Mesendoderm (in vitro differentiated cells): ENCODE measurements around the gene PCDH15.

Experiments used
- DNase-seq: peaks from one replicate; pipeline ENCODE4 v3.0.0; 2013
- H2AK5ac ChIP-seq: 2 replicates; pipeline ENCODE4 v1.6.1; 2013; ENCODE audit warnings: low read length, inconsistent platforms
- H2BK120ac ChIP-seq: 2 replicates; pipeline ENCODE4 v1.6.1; 2013; ENCODE audit warnings: low read depth, mild to moderate bottlenecking, low read length, moderate library complexity, mixed read lengths
- H2BK15ac ChIP-seq: replicated peaks from 2 replicates; pipeline ENCODE4 v1.6.1; 2013; ENCODE audit warnings: low read depth, mild to moderate bottlenecking, moderate library complexity
- H2BK5ac ChIP-seq: 2 replicates; pipeline ENCODE4 v1.6.1; 2013; ENCODE audit warnings: low read length, inconsistent platforms
- H3K18ac ChIP-seq: 2 replicates; pipeline ENCODE4 v1.6.1; 2013; ENCODE audit warnings: mild to moderate bottlenecking, low read length, mixed read lengths
- H3K23ac ChIP-seq: one replicate; pipeline ENCODE4 v1.6.1; 2013; ENCODE audit warnings: low read length
- H3K27ac ChIP-seq: 2 replicates; pipeline ENCODE4 v1.5.1; 2013; ENCODE audit warnings: low read depth, mild to moderate bottlenecking, inconsistent platforms, low read length, moderate library complexity
- H3K27me3 ChIP-seq: 2 replicates; pipeline ENCODE4 v1.6.1; 2013; ENCODE audit warnings: low read length, control low read depth, mild to moderate bottlenecking, inconsistent platforms; ENCODE audit not compliant: insufficient read depth, poor library complexity
- H3K36me3 ChIP-seq: 2 replicates; pipeline ENCODE4 v1.6.1; 2013; ENCODE audit warnings: low read length, inconsistent platforms; ENCODE audit not compliant: control insufficient read depth, insufficient read depth
- H3K4ac ChIP-seq: one replicate; pipeline ENCODE4 v1.6.1; 2013; ENCODE audit warnings: low read depth, mild to moderate bottlenecking, low read length, moderate library complexity
- H3K4me1 ChIP-seq: 2 replicates; pipeline ENCODE4 v1.6.1; 2013; ENCODE audit warnings: low read depth, low read length, inconsistent platforms; ENCODE audit not compliant: control insufficient read depth
- H3K4me2 ChIP-seq: 2 replicates; pipeline ENCODE4 v1.6.1; 2013; ENCODE audit warnings: low read length
- H3K4me3 ChIP-seq: 2 replicates; pipeline ENCODE4 v1.5.1; 2013; ENCODE audit warnings: mild to moderate bottlenecking, low read length
- H3K56ac ChIP-seq: one replicate; pipeline ENCODE4 v1.6.1; 2013; ENCODE audit warnings: low read length
- H3K79me1 ChIP-seq: 2 replicates; pipeline ENCODE4 v1.6.1; 2013; ENCODE audit warnings: low read length, inconsistent platforms
- H3K79me2 ChIP-seq: 2 replicates; pipeline ENCODE4 v1.6.1; 2013; ENCODE audit warnings: mild to moderate bottlenecking, low read length; ENCODE audit not compliant: control insufficient read depth, insufficient read depth
- H3K9ac ChIP-seq: 2 replicates; pipeline ENCODE4 v1.6.1; 2013; ENCODE audit warnings: low read length, inconsistent platforms
- H4K5ac ChIP-seq: one replicate; pipeline ENCODE4 v1.6.1; 2013; ENCODE audit warnings: low read length
- H4K8ac ChIP-seq: one replicate; pipeline ENCODE4 v1.6.1; 2013; ENCODE audit warnings: low read depth, mild to moderate bottlenecking, control low read depth, low read length, moderate library complexity
- WGBS: extraction: QIAGEN DNeasy Blood & Tissue Kit; methylation state at CpG from one replicate; pipeline ENCODE4 v1.1.7; 2013; ENCODE audit warnings: low lambda C conversion rate, missing lambda C conversion rate; ENCODE audit not compliant: insufficient coverage; ENCODE audit errors: extremely low coverage; 5-methylcytosine and 5-hydroxymethylcytosine counted together

The PCDH15 gene

GRCh38 chr10:54319341-54319740 lies 481.7 kb downstream of the PCDH15 start:
- Histone ChIP-seq H3K36me3 (no peaks in the 10 kb centered on the region), H3K79me1 (no peaks in the 10 kb centered on the region), H2BK5ac (no peak overlapping the region), H3K23ac (no peak overlapping the region), H3K4me3 (no peak overlapping the region), H2AK5ac (no peak overlapping the region), H3K9ac (no peak overlapping the region), H3K4me2 (no peak overlapping the region), H3K27me3 (no peaks in the 10 kb centered on the region), H4K8ac (no peak overlapping the region), H2BK120ac (no peak overlapping the region), H3K4ac (no peak overlapping the region), H4K5ac (no peak overlapping the region), H3K18ac (no peak overlapping the region), H3K4me1 (no peaks in the 10 kb centered on the region), H3K56ac (no peak overlapping the region), H3K79me2 (no peaks in the 10 kb centered on the region), H3K27ac (no peak overlapping the region), H2BK15ac (no peak overlapping the region)
- DNase-seq: no peak
- WGBS: no CpG with 5 or more reads among the region's 2 CpGs

GRCh38 chr10:54318470-54318869 lies 482.6 kb downstream of the PCDH15 start:
- Histone ChIP-seq H3K18ac (no peak overlapping the region), H3K23ac (no peak overlapping the region), H3K4me1 (no peaks in the 10 kb centered on the region), H3K9ac (no peak overlapping the region), H3K79me1 (no peaks in the 10 kb centered on the region), H3K36me3 (no peaks in the 10 kb centered on the region), H2BK5ac (no peak overlapping the region), H3K4me2 (no peak overlapping the region), H3K79me2 (no peaks in the 10 kb centered on the region), H3K56ac (no peak overlapping the region), H3K4ac (no peak overlapping the region), H4K5ac (no peak overlapping the region), H3K27me3 (no peaks in the 10 kb centered on the region), H2AK5ac (no peak overlapping the region), H2BK15ac (no peak overlapping the region), H3K4me3 (no peak overlapping the region), H3K27ac (no peak overlapping the region), H4K8ac (no peak overlapping the region), H2BK120ac (no peak overlapping the region)
- no CpG with 5 or more reads among the region's 1 CpG for whole genome bisulfite sequencing
- no peak for DNase-seq

GRCh38 chr10:54314430-54314829 lies 486.6 kb downstream of the PCDH15 start:
- H4K8ac ChIP-seq: no peak overlapping the region
- H3K4ac ChIP-seq: no peak overlapping the region
- no peaks in the 10 kb centered on the region for H3K79me2 ChIP-seq
- H2AK5ac ChIP-seq: no peak overlapping the region
- no peak overlapping the region for H3K9ac ChIP-seq
- H2BK15ac ChIP-seq: no peak overlapping the region
- no peak overlapping the region for H3K18ac ChIP-seq
- no peaks in the 10 kb centered on the region for H3K4me1 ChIP-seq
- H2BK5ac ChIP-seq: no peak overlapping the region
- no peak overlapping the region for H3K4me3 ChIP-seq
- H3K27ac ChIP-seq: no peak overlapping the region
- no peak for DNase-seq
- no peak overlapping the region for H3K56ac ChIP-seq
- H3K4me2 ChIP-seq: no peak overlapping the region
- H4K5ac ChIP-seq: no peak overlapping the region
- H3K79me1 ChIP-seq: no peaks in the 10 kb centered on the region
- no CpG with 5 or more reads among the region's 3 CpGs for WGBS
- H3K27me3 ChIP-seq: no peaks in the 10 kb centered on the region
- H3K36me3 ChIP-seq: no peaks in the 10 kb centered on the region
- H3K23ac ChIP-seq: no peak overlapping the region
- H2BK120ac ChIP-seq: no peak overlapping the region

GRCh38 chr10:54284526-54285193 lies 516.4 kb downstream of the PCDH15 start:
- no peak overlapping the region for H2BK5ac ChIP-seq
- no peak overlapping the region for H4K8ac ChIP-seq
- no peak overlapping the region for H3K56ac ChIP-seq
- no peak overlapping the region for H3K18ac ChIP-seq
- H2BK120ac ChIP-seq: no peak overlapping the region
- H3K79me1 ChIP-seq: no peaks in the 10 kb centered on the region
- H2AK5ac ChIP-seq: no peak overlapping the region
- no peak for DNase-seq
- WGBS: no CpG with 5 or more reads among the region's 2 CpGs
- H3K79me2 ChIP-seq: no peaks in the 10 kb centered on the region
- H3K36me3 ChIP-seq: no peaks in the 10 kb centered on the region
- no peak overlapping the region for H3K9ac ChIP-seq
- H3K23ac ChIP-seq: no peak overlapping the region
- no peaks in the 10 kb centered on the region for H3K4me1 ChIP-seq
- H3K4me2 ChIP-seq: no peak overlapping the region
- H2BK15ac ChIP-seq: no peak overlapping the region
- no peak overlapping the region for H3K27ac ChIP-seq
- no peaks in the 10 kb centered on the region for H3K27me3 ChIP-seq
- no peak overlapping the region for H3K4me3 ChIP-seq
- no peak overlapping the region for H4K5ac ChIP-seq
- H3K4ac ChIP-seq: no peak overlapping the region

GRCh38 chr10:54282012-54282411 lies 519.0 kb downstream of the PCDH15 start:
- no peak overlapping the region for H4K8ac ChIP-seq
- no peak overlapping the region for H3K4ac ChIP-seq
- H3K4me3 ChIP-seq: no peak overlapping the region
- H3K4me2 ChIP-seq: no peak overlapping the region
- no peak overlapping the region for H3K9ac ChIP-seq
- WGBS: no CpG with 5 or more reads among the region's 2 CpGs
- no peak overlapping the region for H4K5ac ChIP-seq
- H2BK5ac ChIP-seq: no peak overlapping the region
- H3K56ac ChIP-seq: no peak overlapping the region
- H2AK5ac ChIP-seq: no peak overlapping the region
- H3K79me1 ChIP-seq: no peaks in the 10 kb centered on the region
- H3K36me3 ChIP-seq: no peaks in the 10 kb centered on the region
- H3K27me3 ChIP-seq: no peaks in the 10 kb centered on the region
- H3K23ac ChIP-seq: no peak overlapping the region
- no peak overlapping the region for H2BK15ac ChIP-seq
- no peaks in the 10 kb centered on the region for H3K79me2 ChIP-seq
- H3K27ac ChIP-seq: no peak overlapping the region
- peak; percentile 8 for DNase-seq
- H3K18ac ChIP-seq: no peak overlapping the region
- H3K4me1 ChIP-seq: no peaks in the 10 kb centered on the region
- H2BK120ac ChIP-seq: no peak overlapping the region

- Histone ChIP-seq H2BK5ac (no peak overlapping the region), H3K27ac (no peak overlapping the region), H3K4me1 (no peaks in the 10 kb centered on the region), H4K8ac (no peak overlapping the region), H3K79me2 (no peaks in the 10 kb centered on the region), H3K79me1 (no peaks in the 10 kb centered on the region), H3K36me3 (no peaks in the 10 kb centered on the region), H3K27me3 (no peaks in the 10 kb centered on the region), H2AK5ac (no peak overlapping the region), H3K18ac (no peak overlapping the region), H3K23ac (no peak overlapping the region), H2BK120ac (no peak overlapping the region), H3K4me2 (no peak overlapping the region), H4K5ac (no peak overlapping the region), H3K4me3 (no peak overlapping the region), H2BK15ac (no peak overlapping the region), H3K56ac (no peak overlapping the region), H3K4ac (no peak overlapping the region), H3K9ac (no peak overlapping the region)
- no CpG with 5 or more reads among the region's 1 CpG for WGBS
- no peak for DNase-seq
Measured at GRCh38 chr10:54266395-54266794, 534.6 kb downstream of the PCDH15 start.
